Sigmoid colon (tissue), 7 donors: ENCODE measurements around the gene GPR89A. TPM values are rescaled to one million over a fixed set of nuclear protein-coding genes. Genes with fewer than 3 reads are reported as not detected.

Source experiments
- DNase-seq: peaks from one replicate; pipeline ENCODE4 v3.0.0-alpha.2; 2019
- H3K27ac ChIP-seq, 4 donors: fragments of 200-600 bp; sonication (generic); one replicate each; pipeline ENCODE4 v1.5.1; 2016 to 2019; ENCODE audit warnings: mild to moderate bottlenecking in 1 of 4
- H3K27me3 ChIP-seq, 3 donors: fragments of 200-600 bp; sonication (generic); one replicate each; pipeline ENCODE4 v1.5.1; 2019; ENCODE audit warnings: mild to moderate bottlenecking in 1 of 3
- H3K36me3 ChIP-seq, 4 donors: fragments of 200-600 bp; sonication (generic); one replicate each; pipeline ENCODE4 v1.5.1; 2016 to 2019
- H3K4me1 ChIP-seq, 4 donors: fragments of 200-600 bp; sonication (generic); one replicate each; pipeline ENCODE4 v1.5.1; 2017 to 2019
- H3K4me3 ChIP-seq, 4 donors: fragments of 200-600 bp; sonication (generic); one replicate each; pipeline ENCODE4 v1.5.1; 2017 to 2019; ENCODE audit warnings: mild to moderate bottlenecking in 2 of 4, moderate library complexity in 1 of 4
- H3K9me3 ChIP-seq, 4 donors: fragments of 200-600 bp in 3 of 4; sonication (generic) in 3 of 4; one replicate each; pipeline versions ENCODE4 v1.5.1 to v1.6.1; 2013 to 2019
- CTCF ChIP-seq, 4 experiments: fragments of 450-650 bp in 3 of 4; fragments of 200-600 bp in 1 of 4; IDR thresholded peaks; one replicate each; pipeline ENCODE4 v1.5.1; 2016 to 2019; ENCODE audit warnings: antibody characterized with exemption in 4 of 4, mild to moderate bottlenecking in 3 of 4, moderate library complexity in 2 of 4
- EP300 ChIP-seq, 4 donors: sonication (generic); formaldehyde crosslinking; IDR thresholded peaks; one replicate each; pipeline ENCODE4 v1.6.1; 2017; ENCODE audit warnings: antibody characterized with exemption in 4 of 4
- POLR2A ChIP-seq, 2 donors: fragments of 450-650 bp; IDR thresholded peaks; one replicate each; pipeline ENCODE4 v1.6.1; 2016; ENCODE audit warnings: antibody characterized with exemption in 2 of 2, mild to moderate bottlenecking in 2 of 2, moderate library complexity in 2 of 2
- POLR2AphosphoS5 ChIP-seq, 4 donors: sonication (generic); formaldehyde crosslinking; IDR thresholded peaks; one replicate each; pipeline ENCODE4 v1.6.1; 2017; ENCODE audit warnings: antibody characterized with exemption in 4 of 4
- WGBS, 2 donors: extraction: QIAGEN DNeasy Blood & Tissue Kit; methylation state at CpG; one replicate each; pipeline ENCODE4 v1.1.7; 2013; 5-methylcytosine and 5-hydroxymethylcytosine counted together
- intact Hi-C: fragments of 100-400 bp; cut with DNase I; formaldehyde crosslinking; loops from one replicate; pipeline ENCODE4 v1.15.1; 2023
- polyA plus RNA-seq, 3 donors: library from polyadenylated mRNA; stranded (reverse); fragments of 200-250 nt; gene quantifications; one replicate each; pipeline ENCODE4 v1.2.3, GENCODE V29; 2013
- total RNA-seq, 4 donors: library from RNA; depleted of rRNA; stranded (reverse); fragments of >200 nt; gene quantifications; one replicate each; pipeline ENCODE4 v1.1.0, GENCODE V29; 2016
- donor health status: healthy with polysubstance abuse.
- donor health status: Bipolar disorder and iron deficiency.
- donor health status: healthy.

Gene GPR89A
- total and polyA plus RNA-seq, 7 donors: 3.6 to 51.2 (median 16.3) TPM

- Histone ChIP-seq H3K4me1 (no peaks in the 10 kb centered on the region), H3K36me3 (no peaks in the 10 kb centered on the region), H3K9me3 (no peaks in the 10 kb centered on the region), H3K4me3 (no peak overlapping the region), H3K27me3 (no peaks in the 10 kb centered on the region), H3K27ac (no peak overlapping the region)
- no peak for TF ChIP-seq EP300 (IDR thresholded peaks at IDR 0.05)
- TF ChIP-seq POLR2AphosphoS5 (IDR thresholded peaks at IDR 0.05): no peak
- TF ChIP-seq CTCF (IDR thresholded peaks at IDR 0.05): no peak
- TF ChIP-seq POLR2A (IDR thresholded peaks at IDR 0.05): no peak
- intact Hi-C loops: no loop called here
- DNase-seq: no peak
- 82 to 87% methylated on average over 2 of the region's 2 CpGs for WGBS, 2 donors
These were observed 94.3 kb downstream of the GPR89A start for GRCh38 chr1:145702052-145702451.

- Histone ChIP-seq H3K27me3 (no peaks in the 10 kb centered on the region), H3K27ac (no peak overlapping the region), H3K4me3 (no peak overlapping the region), H3K36me3 (no peaks in the 10 kb centered on the region), H3K4me1 (no peaks in the 10 kb centered on the region), H3K9me3 (no peaks in the 10 kb centered on the region)
- intact Hi-C loops: no loop called here
- WGBS, 2 donors: 81 to 91% methylated on average over 7 of the region's 7 CpGs
- TF ChIP-seq POLR2AphosphoS5 (IDR thresholded peaks at IDR 0.05): no peak
- TF ChIP-seq POLR2A (IDR thresholded peaks at IDR 0.05): no peak
- no peak for TF ChIP-seq EP300 (IDR thresholded peaks at IDR 0.05)
- no peak for TF ChIP-seq CTCF (IDR thresholded peaks at IDR 0.05)
- DNase-seq: no peak
These were observed 95.0 kb downstream of the GPR89A start for GRCh38 chr1:145702826-145703225.

- H3K4me1 ChIP-seq: no peaks in the 10 kb centered on the region
- H3K27ac ChIP-seq: no peak overlapping the region
- H3K36me3 ChIP-seq: no peaks in the 10 kb centered on the region
- WGBS, 2 donors: 91 to 93% methylated on average over 7 of the region's 7 CpGs
- H3K4me3 ChIP-seq: no peak overlapping the region
- H3K9me3 ChIP-seq: no peaks in the 10 kb centered on the region
- TF ChIP-seq POLR2A (IDR thresholded peaks at IDR 0.05): no peak
- no peak for TF ChIP-seq POLR2AphosphoS5 (IDR thresholded peaks at IDR 0.05)
- TF ChIP-seq CTCF (IDR thresholded peaks at IDR 0.05): no peak
- TF ChIP-seq EP300 (IDR thresholded peaks at IDR 0.05): no peak
- no peaks in the 10 kb centered on the region for H3K27me3 ChIP-seq
- no peak for DNase-seq
- intact Hi-C loops: no loop called here
These were observed 97.8 kb downstream of the GPR89A start for GRCh38 chr1:145705622-145706021.

- TF ChIP-seq POLR2A (IDR thresholded peaks at IDR 0.05) (no peak), CTCF (IDR thresholded peaks at IDR 0.05) (no peak)
- no peaks in the 10 kb centered on the region for H3K9me3 ChIP-seq
- 24 to 73% methylated on average over 2 of the region's 2 CpGs for WGBS, 2 donors
- intact Hi-C loops: no loop called here
- no peak overlapping the region for H3K27ac ChIP-seq
- H3K4me1 ChIP-seq: peaks cover 0 to 3% (median 0%) of the 10 kb centered on the region in 4 donors
- H3K27me3 ChIP-seq: no peaks in the 10 kb centered on the region
- no peak for DNase-seq
- no peak overlapping the region for H3K4me3 ChIP-seq
- H3K36me3 ChIP-seq: no peaks in the 10 kb centered on the region
These were observed 98.4 kb downstream of the GPR89A start for GRCh38 chr1:145706086-145706664.
